A673 (cell line): ENCODE data around the gene CHRDL1. TPM values are rescaled to one million over a fixed set of nuclear protein-coding genes. Genes with fewer than 3 reads are reported as not detected.
"Not testable (repeated sequence)": the region's sequence is repeated elsewhere in the genome, so short reads cannot be mapped to it uniquely, and the experiment has no call there.

Experiments used
- BruUV-seq: library from RNA; stranded (reverse); fragments of 400-500 nt; replicated peaks from 2 replicates; lab custom pipeline; 2021; lab: Mats Ljungman, UMichigan
- CTCF ChIA-PET: fragments of 300-600 bp; sonication (Branson Sonifier 250); formaldehyde crosslinking; loops from one replicate; lab custom pipeline; 2022; ENCODE audit warnings: antibody characterized with exemption; lab: Charles Lee
- POLR2A ChIA-PET: fragments of 300-600 bp; sonication (Branson Sonifier 250); formaldehyde crosslinking; loops from one replicate; lab custom pipeline; 2022; ENCODE audit warnings: antibody characterized with exemption; ENCODE audit not compliant: low non-redundant PET; lab: Charles Lee
- DNase-seq: peaks from one replicate; pipeline ENCODE4 v3.0.0-alpha.2; 2015; ENCODE audit warnings: low spot score
- H3K27ac ChIP-seq: fragments of 200-600 bp; sonication (generic); 2 replicates; pipeline ENCODE4 v1.5.1; 2016; ENCODE audit warnings: mixed run types, low read depth, mild to moderate bottlenecking, mixed read lengths, antibody characterized with exemption, low read length; ENCODE audit not compliant: poor library complexity, severe bottlenecking
- H3K27me3 ChIP-seq: fragments of 200-600 bp; sonication (generic); replicated peaks from 2 replicates; pipeline ENCODE4 v1.6.1; 2017; ENCODE audit warnings: mixed run types, low read depth, mild to moderate bottlenecking, mixed read lengths, antibody characterized with exemption, low read length; ENCODE audit not compliant: insufficient read depth, poor library complexity
- H3K36me3 ChIP-seq: fragments of 200-600 bp; sonication (generic); 2 replicates; pipeline ENCODE4 v1.6.1; 2016; ENCODE audit warnings: mixed run types, mild to moderate bottlenecking, mixed read lengths, antibody characterized with exemption, low read length; ENCODE audit not compliant: insufficient read depth, poor library complexity, severe bottlenecking
- H3K4me1 ChIP-seq: fragments of 200-600 bp; sonication (generic); 2 replicates; pipeline ENCODE4 v1.6.1; 2017; ENCODE audit warnings: mixed run types, mild to moderate bottlenecking, mixed read lengths, antibody characterized with exemption, low read length; ENCODE audit not compliant: insufficient read depth, poor library complexity, severe bottlenecking
- H3K4me3 ChIP-seq: fragments of 200-600 bp; sonication (generic); 2 replicates; pipeline ENCODE4 v1.5.1; 2016; ENCODE audit warnings: low read depth, mixed run types, mild to moderate bottlenecking, mixed read lengths, low read length; ENCODE audit not compliant: poor library complexity, severe bottlenecking
- H3K9me3 ChIP-seq: fragments of 200-600 bp; sonication (generic); 2 replicates; pipeline ENCODE4 v1.6.1; 2016; ENCODE audit warnings: mixed run types, low read depth, mild to moderate bottlenecking, mixed read lengths, antibody characterized with exemption, low read length; ENCODE audit not compliant: poor library complexity, severe bottlenecking
- CTCF ChIP-seq: fragments of 300-800, 200-600 bp; sonication (generic); conservative IDR thresholded peaks from 2 replicates; pipeline ENCODE4 v1.5.1; 2017; ENCODE audit warnings: low read depth, mild to moderate bottlenecking, antibody characterized with exemption, low read length, moderate library complexity, mixed read lengths
- EZH2 ChIP-seq: fragments of 200-600 bp; sonication (generic); IDR thresholded peaks from 2 replicates; pipeline ENCODE4 v1.6.1; 2017; ENCODE audit warnings: borderline replicate concordance, low read depth, mild to moderate bottlenecking, mixed read lengths, antibody characterized with exemption, low read length; ENCODE audit not compliant: poor library complexity, severe bottlenecking
- intact Hi-C: fragments of 100-400 bp; cut with micrococcal nuclease; formaldehyde crosslinking; loops from one replicate; pipeline ENCODE4 v1.10.0; 2022; ENCODE audit not compliant: unreplicated experiment
- total RNA-seq: library from RNA; stranded (reverse); gene quantifications from 2 replicates; pipeline ENCODE4 v1.2.3, GENCODE V29; 2021

CHRDL1 gene
- total RNA-seq, 1 experiment from 2014 or later = 0.41 TPM

- no TSS peak for BruUV-seq
- DNase-seq = peak; percentile 17
- Histone ChIP-seq H3K27me3 (no peaks in the 10 kb centered on the region), H3K9me3 (no peaks in the 10 kb centered on the region), H3K4me1 (no peaks in the 10 kb centered on the region), H3K4me3 (no peak overlapping the region), H3K27ac (no peak overlapping the region), H3K36me3 (no peaks in the 10 kb centered on the region)
- ChIA-PET POLR2A (no interaction called here), CTCF (no interaction called here)
- intact Hi-C loops = loop anchor here (5.0 kb wide), 2 partner anchors 180 to 205 kb away; no protein-coding TSS in a partner anchor
- TF ChIP-seq EZH2 (no peak), CTCF (no peak)
These were observed 127.9 kb downstream of the CHRDL1 start for GRCh38 chrX:110667706-110668105.

GRCh38 chrX:110665223-110666002 is 130.2 kb downstream of the CHRDL1 start:
- BruUV-seq = no TSS peak
- CTCF ChIA-PET = interaction anchor here (1.4 kb wide), 1 partner anchor 182 kb away, joined by 3 read pairs; no protein-coding TSS in a partner anchor
- intact Hi-C loops = loop anchor here (5.0 kb wide), 2 partner anchors 182 to 203 kb away; no protein-coding TSS in a partner anchor
- Histone ChIP-seq H3K27me3 (no peaks in the 10 kb centered on the region), H3K9me3 (no peaks in the 10 kb centered on the region), H3K4me1 (no peaks in the 10 kb centered on the region), H3K4me3 (no peak overlapping the region), H3K36me3 (no peaks in the 10 kb centered on the region), H3K27ac (no peak overlapping the region)
- POLR2A ChIA-PET = no interaction called here
- DNase-seq = peak; percentile 66
- TF ChIP-seq EZH2 = no peak
- TF ChIP-seq CTCF = peak; percentile 75

GRCh38 chrX:110657073-110657472 is 138.5 kb downstream of the CHRDL1 start:
- ChIA-PET POLR2A (no interaction called here), CTCF (no interaction called here)
- H3K27ac ChIP-seq = no peak overlapping the region
- TF ChIP-seq CTCF (no peak), EZH2 (no peak)
- H3K27me3 ChIP-seq = no peaks in the 10 kb centered on the region
- intact Hi-C loops = no loop called here
- no peak overlapping the region for H3K4me3 ChIP-seq
- H3K9me3 ChIP-seq = no peaks in the 10 kb centered on the region
- BruUV-seq = no TSS peak
- H3K36me3 ChIP-seq = no peaks in the 10 kb centered on the region
- H3K4me1 ChIP-seq = no peaks in the 10 kb centered on the region
- DNase-seq = no peak

GRCh38 chrX:110654280-110654679 is 141.3 kb downstream of the CHRDL1 start:
- BruUV-seq, H3K4me1 ChIP-seq, POLR2A ChIA-PET: not testable (repeated sequence)

More at GRCh38 chrX:110654280-110654679, 141.3 kb downstream of the CHRDL1 start:
- DNase-seq, H3K4me3 ChIP-seq, CTCF ChIA-PET, intact Hi-C loops, H3K9me3 ChIP-seq, H3K27me3 ChIP-seq, H3K27ac ChIP-seq, H3K36me3 ChIP-seq: not testable (repeated sequence)
